Prostate gland (tissue), 1 donor: ENCODE measurements around the gene FSCN2.

Experiments
- POLR2A ChIP-seq: fragments of 450-650 bp; IDR thresholded peaks from one replicate; pipeline ENCODE4 v1.6.1; 2016; ENCODE audit warnings: antibody characterized with exemption, mild to moderate bottlenecking
- POLR2AphosphoS5 ChIP-seq: sonication (generic); formaldehyde crosslinking; IDR thresholded peaks from one replicate; pipeline ENCODE4 v1.6.1; 2017; ENCODE audit warnings: antibody characterized with exemption

- TF ChIP-seq POLR2AphosphoS5 (no peak), POLR2A (no peak)
Measured at GRCh38 chr17:81523402-81524038, 4.7 kb upstream of the FSCN2 start.
